ENCODE data around the gene IGSF23.
A peak's percentile ranks its signal among the peaks of the same experiment; 100 is the strongest.

IGSF23 gene

GRCh38 chr19:44645407-44646048 is 32.2 kb downstream of the IGSF23 start:
- no peak for DNase-seq (ENCODE audit: extremely low read depth, low read depth)
- TF ChIP-seq CTCF (IDR thresholded peaks at IDR 0.05; ENCODE audit: low read depth, low read length, missing control alignments), result no peak
- H3K4me3 ChIP-seq (replicated peaks; ENCODE audit: low read depth, low read length), result peak overlapping the region; percentile 8; the same call in 1 of the 2 replicates

GRCh38 chr19:44646049-44646416 is 32.7 kb downstream of the IGSF23 start:
- DNase-seq (ENCODE audit: extremely low read depth, low read depth), result no peak
- H3K4me3 ChIP-seq (replicated peaks; ENCODE audit: low read depth, low read length), result peak overlapping the region; percentile 8; the same call in 1 of the 2 replicates
- no peak for TF ChIP-seq CTCF (IDR thresholded peaks at IDR 0.05; ENCODE audit: low read depth, low read length, missing control alignments)

GRCh38 chr19:44647144-44647543 is 33.8 kb downstream of the IGSF23 start:
- TF ChIP-seq CTCF (IDR thresholded peaks at IDR 0.05; ENCODE audit: low read depth, low read length, missing control alignments), result no peak
- no peak for DNase-seq (ENCODE audit: extremely low read depth, low read depth)
- no peak overlapping the region for H3K4me3 ChIP-seq (replicated peaks; ENCODE audit: low read depth, low read length)

- no peak for DNase-seq (ENCODE audit: extremely low read depth, low read depth)
- no peak for TF ChIP-seq CTCF (IDR thresholded peaks at IDR 0.05; ENCODE audit: low read depth, low read length, missing control alignments)
These were observed 35.4 kb downstream of the IGSF23 start for GRCh38 chr19:44648631-44649251.

GRCh38 chr19:44649578-44650145 is 36.3 kb downstream of the IGSF23 start:
- no peak for DNase-seq (ENCODE audit: extremely low read depth, low read depth)
- no peak overlapping the region for H3K4me3 ChIP-seq (replicated peaks; ENCODE audit: low read depth, low read length)
- TF ChIP-seq CTCF (IDR thresholded peaks at IDR 0.05; ENCODE audit: low read depth, low read length, missing control alignments), result no peak

More at GRCh38 chr19:44648631-44649251, 35.4 kb downstream of the IGSF23 start:
- no peak overlapping the region for H3K4me3 ChIP-seq (replicated peaks; ENCODE audit: low read depth, low read length)

GRCh38 chr19:44653343-44653742 is 40.0 kb downstream of the IGSF23 start:
- no peak overlapping the region for H3K4me3 ChIP-seq (replicated peaks; ENCODE audit: low read depth, low read length)
- TF ChIP-seq CTCF (IDR thresholded peaks at IDR 0.05; ENCODE audit: low read depth, low read length, missing control alignments), result no peak
- no peak for DNase-seq (ENCODE audit: extremely low read depth, low read depth)

All from HFF-Myc (cell line).